IPS DF 6.9 (cell line): Measurements from ENCODE around the gene KIAA0825.

Experiments
- DNase-seq: peaks from one replicate; pipeline ENCODE4 v3.0.0-alpha.2; 2013; ENCODE audit warnings: low read depth, low spot score
- H3K27ac ChIP-seq: one replicate; pipeline ENCODE4 v1.5.1; 2013; ENCODE audit warnings: low read length, control low read depth
- H3K27me3 ChIP-seq: 2 replicates; pipeline ENCODE4 v1.6.1; 2013; ENCODE audit warnings: mild to moderate bottlenecking, low read length; ENCODE audit not compliant: control insufficient read depth, insufficient read depth
- H3K36me3 ChIP-seq: 2 replicates; pipeline ENCODE4 v1.6.1; 2013; ENCODE audit warnings: low read length; ENCODE audit not compliant: control insufficient read depth, insufficient read depth
- H3K4me1 ChIP-seq: 2 replicates; pipeline ENCODE4 v1.6.1; 2013; ENCODE audit warnings: low read length; ENCODE audit not compliant: control insufficient read depth, insufficient read depth
- H3K4me3 ChIP-seq: 2 replicates; pipeline ENCODE4 v1.5.1; 2013; ENCODE audit warnings: mild to moderate bottlenecking, low read length
- H3K9me3 ChIP-seq: 2 replicates; pipeline ENCODE4 v1.6.1; 2013; ENCODE audit warnings: low read length, inconsistent platforms; ENCODE audit not compliant: control insufficient read depth, insufficient read depth
- WGBS: extraction: QIAGEN DNeasy Blood & Tissue Kit; methylation state at CpG from one replicate; pipeline ENCODE4 v1.1.7; 2013; ENCODE audit warnings: mixed read lengths, missing lambda C conversion rate; ENCODE audit not compliant: insufficient read length, insufficient coverage; 5-methylcytosine and 5-hydroxymethylcytosine counted together

Gene KIAA0825

GRCh38 chr5:94314460-94315131, 303.8 kb downstream of the KIAA0825 start:
- no peaks in the 10 kb centered on the region for H3K4me1 ChIP-seq
- no peaks in the 10 kb centered on the region for H3K9me3 ChIP-seq
- no peaks in the 10 kb centered on the region for H3K36me3 ChIP-seq
- WGBS, result no CpG with 5 or more reads among the region's 7 CpGs
- no peak overlapping the region for H3K27ac ChIP-seq
- no peak overlapping the region for H3K4me3 ChIP-seq
- no peak for DNase-seq
- H3K27me3 ChIP-seq, result no peaks in the 10 kb centered on the region

- H3K27me3 ChIP-seq, result no peaks in the 10 kb centered on the region
- DNase-seq, result no peak
Measured at GRCh38 chr5:94313696-94314095, 304.7 kb downstream of the KIAA0825 start.

DNA sequence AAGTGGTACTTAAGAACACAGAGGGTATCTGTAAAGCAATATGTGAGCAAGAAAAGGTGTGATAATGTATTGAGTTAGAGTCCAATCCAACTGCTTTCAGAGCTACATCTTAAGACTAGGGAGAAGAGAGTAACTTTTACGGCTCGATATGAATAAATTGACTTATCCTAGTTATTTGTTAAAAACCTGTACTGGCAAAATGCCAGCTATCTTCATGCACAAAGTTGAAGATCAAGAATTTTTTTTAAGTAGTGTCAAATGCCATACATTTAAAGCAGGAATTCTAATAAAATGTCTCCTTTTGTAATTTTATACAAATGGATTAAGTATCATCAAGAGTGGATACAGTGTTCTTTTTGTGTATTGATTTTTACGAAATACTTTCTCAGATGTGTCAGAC, 305.2 kb downstream of the KIAA0825 start:
- H3K36me3 ChIP-seq, result no peaks in the 10 kb centered on the region
- no peaks in the 10 kb centered on the region for H3K9me3 ChIP-seq
- H3K27me3 ChIP-seq, result no peaks in the 10 kb centered on the region
- no peak overlapping the region for H3K4me3 ChIP-seq
- no peak for DNase-seq
- H3K4me1 ChIP-seq, result no peaks in the 10 kb centered on the region
- H3K27ac ChIP-seq, result no peak overlapping the region
- no CpG with 5 or more reads among the region's 3 CpGs for WGBS

More at GRCh38 chr5:94313696-94314095, 304.7 kb downstream of the KIAA0825 start:
- Histone ChIP-seq H3K27ac (no peak overlapping the region), H3K4me3 (no peak overlapping the region), H3K9me3 (no peaks in the 10 kb centered on the region), H3K36me3 (no peaks in the 10 kb centered on the region), H3K4me1 (no peaks in the 10 kb centered on the region)
- no CpG with 5 or more reads among the region's 3 CpGs for WGBS

GRCh38 chr5:94312298-94312697, 306.1 kb downstream of the KIAA0825 start:
- WGBS, result no CpG with 5 or more reads among the region's 5 CpGs
- no peaks in the 10 kb centered on the region for H3K27me3 ChIP-seq
- H3K4me3 ChIP-seq, result no peak overlapping the region
- H3K36me3 ChIP-seq, result no peaks in the 10 kb centered on the region
- DNase-seq, result no peak
- H3K27ac ChIP-seq, result no peak overlapping the region
- no peaks in the 10 kb centered on the region for H3K4me1 ChIP-seq
- H3K9me3 ChIP-seq, result no peaks in the 10 kb centered on the region

DNA sequence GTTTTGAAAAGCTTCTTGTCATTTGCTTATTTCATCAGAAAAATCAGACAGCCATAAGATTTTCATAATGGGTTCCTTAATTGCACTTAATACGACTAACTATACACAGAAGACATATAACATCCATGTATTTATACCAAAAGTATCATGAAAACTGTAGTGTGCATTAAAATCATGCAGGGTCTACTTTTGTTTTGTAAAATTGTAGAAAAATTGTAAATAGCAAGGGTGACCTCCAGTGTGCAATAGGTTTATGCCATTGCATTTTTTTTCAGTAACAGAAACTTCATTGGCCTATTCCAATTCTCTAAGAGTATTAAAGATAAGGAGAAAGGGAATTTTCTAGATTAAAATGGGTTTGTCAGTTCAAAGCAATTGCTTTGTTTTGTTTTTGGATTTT, 307.6 kb downstream of the KIAA0825 start:
- Histone ChIP-seq H3K4me1 (no peaks in the 10 kb centered on the region), H3K4me3 (no peak overlapping the region), H3K36me3 (no peaks in the 10 kb centered on the region), H3K9me3 (no peaks in the 10 kb centered on the region), H3K27ac (no peak overlapping the region), H3K27me3 (no peaks in the 10 kb centered on the region)
- no CpG with 5 or more reads among the region's 1 CpG for WGBS
- DNase-seq, result no peak

- DNase-seq, result no peak
- Histone ChIP-seq H3K27ac (no peak overlapping the region), H3K27me3 (no peaks in the 10 kb centered on the region), H3K4me3 (no peak overlapping the region), H3K9me3 (no peaks in the 10 kb centered on the region), H3K4me1 (no peaks in the 10 kb centered on the region), H3K36me3 (no peaks in the 10 kb centered on the region; the same call in 1 of the 2 replicates)
- WGBS, result no CpG with 5 or more reads among the region's 1 CpG
Measured at GRCh38 chr5:94309141-94309540, 309.3 kb downstream of the KIAA0825 start.

DNA sequence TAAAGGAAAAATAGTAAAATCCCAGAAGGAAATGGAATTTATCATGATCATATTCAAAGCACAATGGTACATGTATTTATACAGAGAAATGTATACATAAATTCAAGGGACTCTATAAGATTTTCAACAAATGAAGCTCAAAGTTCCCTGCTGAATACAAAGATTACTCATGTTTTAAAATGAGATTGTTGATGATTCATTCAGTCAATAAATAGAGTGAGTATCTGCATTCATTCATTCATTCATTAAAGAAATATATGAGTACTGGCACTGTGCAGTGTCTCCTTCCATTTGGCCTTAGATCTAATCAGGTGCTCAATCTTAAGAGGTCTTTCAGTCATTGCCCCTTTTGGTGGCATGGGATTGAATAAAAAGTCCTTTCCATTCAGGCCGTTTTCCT, 310.0 kb downstream of the KIAA0825 start:
- H3K27ac ChIP-seq, result no peak overlapping the region
- DNase-seq, result no peak
- WGBS, result no CpG with 5 or more reads among the region's 1 CpG
- H3K4me1 ChIP-seq, result no peaks in the 10 kb centered on the region
- H3K27me3 ChIP-seq, result no peaks in the 10 kb centered on the region
- H3K4me3 ChIP-seq, result no peak overlapping the region
- no peaks in the 10 kb centered on the region; the same call in 1 of the 2 replicates for H3K36me3 ChIP-seq
- no peaks in the 10 kb centered on the region for H3K9me3 ChIP-seq

- H3K27me3 ChIP-seq, result no peaks in the 10 kb centered on the region
- H3K36me3 ChIP-seq, result no peaks in the 10 kb centered on the region; the same call in 1 of the 2 replicates
- H3K4me1 ChIP-seq, result no peaks in the 10 kb centered on the region
- WGBS, result no CpG with 5 or more reads among the region's 7 CpGs
- no peak overlapping the region for H3K4me3 ChIP-seq
- H3K27ac ChIP-seq, result no peak overlapping the region
- DNase-seq, result no peak
- no peaks in the 10 kb centered on the region for H3K9me3 ChIP-seq
Measured at GRCh38 chr5:94304146-94304545, 314.3 kb downstream of the KIAA0825 start.

DNA sequence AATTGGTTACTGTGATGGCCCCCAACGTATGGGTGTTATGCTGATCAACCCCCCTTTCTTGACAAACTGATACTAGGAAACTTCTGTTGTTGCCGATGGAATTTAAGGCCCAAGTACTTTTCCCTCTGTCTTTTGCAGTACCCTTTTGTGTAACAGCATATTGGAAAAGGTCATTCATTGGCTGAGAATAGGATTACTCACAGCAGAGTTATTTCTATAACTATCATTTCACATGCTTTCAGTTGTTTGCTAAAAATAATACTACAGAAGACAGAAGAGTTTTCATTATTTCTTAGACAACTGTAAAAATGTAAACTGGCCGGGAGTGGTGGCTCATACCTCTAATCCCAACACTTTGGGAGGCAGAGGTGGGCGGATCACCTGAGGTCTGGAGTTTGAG, 329.5 kb downstream of the KIAA0825 start:
- Histone ChIP-seq H3K36me3 (no peaks in the 10 kb centered on the region), H3K4me3 (no peak overlapping the region), H3K27ac (no peak overlapping the region), H3K4me1 (no peaks in the 10 kb centered on the region), H3K9me3 (no peaks in the 10 kb centered on the region), H3K27me3 (no peaks in the 10 kb centered on the region)
- WGBS, result no CpG with 5 or more reads among the region's 4 CpGs
- no peak for DNase-seq

- no peaks in the 10 kb centered on the region for H3K9me3 ChIP-seq
- no peaks in the 10 kb centered on the region for H3K36me3 ChIP-seq
- DNase-seq, result no peak
- H3K4me1 ChIP-seq, result 0 out of 2 replicates have a peak, but pooled peaks cover 4% of the 10 kb centered on the region
- no peak overlapping the region for H3K4me3 ChIP-seq
- no peaks in the 10 kb centered on the region for H3K27me3 ChIP-seq
- H3K27ac ChIP-seq, result no peak overlapping the region
Measured at GRCh38 chr5:94285984-94286383, 332.4 kb downstream of the KIAA0825 start.

DNA sequence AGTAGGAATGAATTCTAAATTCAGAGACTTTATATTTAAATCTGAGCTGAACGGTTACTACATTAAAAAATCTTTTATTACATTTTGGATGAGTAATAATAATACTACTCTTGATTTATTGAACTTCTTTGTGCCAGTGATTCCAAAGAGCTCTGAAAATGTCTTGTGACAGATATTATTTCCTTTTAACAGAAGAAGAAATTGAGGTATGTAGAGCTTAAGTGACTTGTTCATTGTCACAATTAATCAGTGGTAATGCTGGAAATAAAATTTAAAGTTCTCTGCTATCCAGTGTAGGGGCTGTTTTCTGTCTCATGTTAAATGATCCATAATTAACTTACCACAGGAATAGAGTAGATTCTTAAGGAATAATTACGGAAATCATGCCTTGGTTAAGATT, 335.3 kb downstream of the KIAA0825 start:
- Histone ChIP-seq H3K27me3 (no peaks in the 10 kb centered on the region), H3K9me3 (no peaks in the 10 kb centered on the region), H3K27ac (no peak overlapping the region), H3K4me1 (0 out of 2 replicates have a peak, but pooled peaks cover 4% of the 10 kb centered on the region), H3K36me3 (no peaks in the 10 kb centered on the region), H3K4me3 (no peak overlapping the region)
- no CpG with 5 or more reads among the region's 2 CpGs for WGBS
- no peak for DNase-seq
